Activated T-helper 17 cell treated with anti-CD3 and anti-CD28 coated beads, Interleukin-2, amount 50 U/mL, for 72 hours (primary cell): ENCODE results near the gene LCLAT1. TPM values are rescaled to one million over a fixed set of nuclear protein-coding genes. Genes with fewer than 3 reads are reported as not detected.
A peak's percentile ranks its signal among the peaks of the same experiment; 100 is the strongest.
"Not testable (repeated sequence)": the region's sequence is repeated elsewhere in the genome, so short reads cannot be mapped to it uniquely, and the experiment has no call there.

Source experiments
- ATAC-seq: fragments of 150-1000 bp; cut with Tn5 transposase; replicated peaks from 2 replicates; pipeline ENCODE4 v1.10.0; 2021; ENCODE audit warnings: mild to moderate bottlenecking, moderate library complexity
- H3K27ac Mint-ChIP-seq: one replicate; pipeline ENCODE4 v1.8.0; 2022; ENCODE audit warnings: mixed read lengths
- H3K27me3 Mint-ChIP-seq: one replicate; pipeline ENCODE4 v1.8.0; 2022; ENCODE audit warnings: mixed read lengths
- H3K36me3 Mint-ChIP-seq: one replicate; pipeline ENCODE4 v1.8.0; 2022; ENCODE audit warnings: low read depth, mild to moderate bottlenecking, mixed read lengths
- H3K4me1 Mint-ChIP-seq: one replicate; pipeline ENCODE4 v1.8.0; 2022; ENCODE audit warnings: mixed read lengths
- H3K4me3 Mint-ChIP-seq: one replicate; pipeline ENCODE4 v1.8.0; 2022; ENCODE audit warnings: mild to moderate bottlenecking, mixed read lengths
- H3K9me3 Mint-ChIP-seq: one replicate; pipeline ENCODE4 v1.8.0; 2022; ENCODE audit warnings: mixed read lengths
- total RNA-seq, 2 donors: library from RNA; stranded (reverse); gene quantifications; one replicate each; pipeline ENCODE4 v1.2.3, GENCODE V29; 2022

Gene LCLAT1
- total RNA-seq, 2 donors from 2014 or later: 14.5 to 18.0 TPM

DNA sequence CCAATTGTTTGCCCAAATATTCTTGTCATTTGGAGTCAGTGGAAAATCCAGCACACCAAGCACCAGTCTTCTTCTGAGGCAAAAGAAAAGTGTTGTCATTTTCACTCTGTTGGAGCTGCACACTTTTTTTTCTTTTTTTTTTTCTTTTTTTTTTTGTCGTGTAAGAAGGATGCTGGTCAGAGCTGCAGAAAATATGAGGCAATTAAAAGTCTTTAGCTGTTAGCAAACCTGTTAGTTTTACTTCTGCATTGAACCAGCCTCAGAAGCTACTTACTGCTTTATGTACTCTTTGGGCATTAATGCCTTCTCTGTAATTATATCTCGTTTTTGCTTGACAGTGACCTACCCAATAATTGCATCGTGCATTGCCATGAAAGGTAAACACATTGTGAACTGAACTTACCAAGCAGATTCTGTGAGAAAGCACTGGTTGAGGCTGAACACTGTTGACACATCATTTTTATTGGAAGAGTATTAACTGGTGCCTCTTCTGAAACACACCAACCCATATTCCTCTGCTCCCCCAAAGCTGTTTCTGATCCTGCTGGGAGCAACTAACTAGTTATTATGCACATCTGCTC lies 194.8 kb downstream of the LCLAT1 start:
- no peak overlapping the region for H3K4me3 Mint-ChIP-seq
- H3K27me3 Mint-ChIP-seq: no peaks in the 10 kb centered on the region
- peaks cover 28% of the 10 kb centered on the region for H3K36me3 Mint-ChIP-seq
- peaks cover 3% of the 10 kb centered on the region for H3K4me1 Mint-ChIP-seq
- ATAC-seq: no peak
- no peak overlapping the region for H3K27ac Mint-ChIP-seq
- no peaks in the 10 kb centered on the region for H3K9me3 Mint-ChIP-seq

- not testable (repeated sequence) for ATAC-seq, H3K4me1 Mint-ChIP-seq, H3K27me3 Mint-ChIP-seq
Observed at GRCh38 chr2:30643013-30643412, 196.0 kb downstream of the LCLAT1 start.

GRCh38 chr2:30643674-30644073 lies 196.6 kb downstream of the LCLAT1 start:
- Mint-ChIP-seq H3K27ac (no peak overlapping the region), H3K36me3 (peaks cover 28% of the 10 kb centered on the region), H3K27me3 (no peaks in the 10 kb centered on the region), H3K4me3 (no peak overlapping the region), H3K4me1 (peaks cover 3% of the 10 kb centered on the region), H3K9me3 (no peaks in the 10 kb centered on the region)
- no peak for ATAC-seq

More at GRCh38 chr2:30643013-30643412, 196.0 kb downstream of the LCLAT1 start:
- H3K27ac Mint-ChIP-seq, H3K4me3 Mint-ChIP-seq, H3K9me3 Mint-ChIP-seq: not testable (repeated sequence)
- peaks cover 28% of the 10 kb centered on the region for H3K36me3 Mint-ChIP-seq

DNA sequence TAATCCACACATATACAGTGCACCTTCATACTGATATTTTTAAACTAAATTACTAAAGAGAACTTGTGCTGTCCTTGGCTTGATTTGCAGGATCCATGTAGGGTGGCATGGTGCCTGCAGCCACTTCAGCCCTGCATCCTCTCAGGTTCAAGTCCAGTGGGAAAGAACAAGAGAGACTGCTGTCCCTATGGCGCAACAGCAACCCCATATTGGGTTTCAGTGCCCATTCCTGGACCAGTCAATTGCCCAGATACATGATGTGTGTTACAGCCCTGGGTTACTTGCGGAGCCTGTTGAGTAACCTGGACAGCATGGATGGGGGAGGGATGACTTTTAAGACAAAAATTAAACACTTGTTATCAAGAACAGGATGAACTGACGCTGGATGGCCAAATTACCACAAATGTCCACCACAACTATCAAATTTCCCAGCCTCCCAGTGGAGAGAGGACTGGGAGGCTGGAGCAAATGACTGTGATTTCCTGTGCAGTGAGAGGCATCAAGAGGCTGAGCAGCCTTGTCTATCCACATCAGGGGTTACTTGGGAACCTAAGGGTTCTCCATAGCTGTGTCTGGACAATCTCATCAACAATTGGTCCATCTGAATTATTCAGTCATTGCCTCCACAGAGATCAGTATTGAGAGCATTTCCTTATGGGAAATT lies 198.2 kb downstream of the LCLAT1 start:
- Mint-ChIP-seq H3K4me3 (no peak overlapping the region), H3K27ac (no peak overlapping the region), H3K36me3 (peaks cover 22% of the 10 kb centered on the region), H3K4me1 (peaks cover 3% of the 10 kb centered on the region), H3K9me3 (no peaks in the 10 kb centered on the region), H3K27me3 (no peaks in the 10 kb centered on the region)
- ATAC-seq: no peak

DNA sequence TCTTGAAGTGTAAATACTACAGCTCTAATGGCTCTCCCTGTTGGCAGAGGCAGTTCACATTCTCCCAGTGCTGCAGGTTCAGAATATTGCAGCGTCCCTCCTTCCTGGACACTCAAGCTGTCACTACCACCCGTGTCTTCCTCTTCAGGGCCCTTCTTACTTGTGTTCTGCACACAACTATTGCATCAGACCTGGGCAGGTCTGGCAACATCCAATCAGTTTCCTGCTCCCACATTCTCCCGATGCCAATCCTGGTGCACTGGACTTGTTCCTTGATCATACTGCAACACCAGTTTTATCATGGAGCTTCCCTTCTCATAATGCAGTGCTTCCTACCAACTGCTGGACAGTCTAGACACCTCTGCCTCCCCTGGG lies 198.7 kb downstream of the LCLAT1 start:
- Mint-ChIP-seq H3K27me3 (no peaks in the 10 kb centered on the region), H3K4me1 (peaks cover 3% of the 10 kb centered on the region), H3K36me3 (peaks cover 17% of the 10 kb centered on the region), H3K4me3 (no peak overlapping the region), H3K9me3 (no peaks in the 10 kb centered on the region), H3K27ac (no peak overlapping the region)
- ATAC-seq: no peak

- Mint-ChIP-seq H3K27me3 (no peaks in the 10 kb centered on the region), H3K36me3 (no peaks in the 10 kb centered on the region), H3K9me3 (no peaks in the 10 kb centered on the region), H3K4me1 (peaks cover 3% of the 10 kb centered on the region), H3K4me3 (no peak overlapping the region), H3K27ac (no peak overlapping the region)
- no peak for ATAC-seq
Observed at GRCh38 chr2:30647752-30648457, 200.9 kb downstream of the LCLAT1 start.

DNA sequence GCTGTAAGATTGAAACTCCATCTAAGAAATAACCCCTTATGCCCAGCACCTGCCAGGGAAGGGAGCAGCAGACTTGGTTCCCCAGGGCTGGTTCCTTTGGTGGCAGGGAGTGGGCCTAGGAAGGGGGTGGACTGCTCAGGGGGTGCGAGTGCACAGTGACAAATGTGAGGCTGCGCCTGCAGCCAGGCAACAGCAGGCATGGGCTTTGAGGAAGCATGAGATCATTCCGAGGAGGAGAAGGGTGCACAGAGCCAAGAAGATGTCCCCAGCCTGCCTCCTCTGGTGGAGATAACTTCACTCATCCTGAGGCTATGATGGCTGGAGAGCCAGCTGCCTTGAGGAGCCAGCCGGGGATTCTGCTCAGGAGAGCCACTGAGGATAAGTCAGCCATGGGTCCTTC lies 202.2 kb downstream of the LCLAT1 start:
- H3K27me3 Mint-ChIP-seq: no peaks in the 10 kb centered on the region
- H3K36me3 Mint-ChIP-seq: no peaks in the 10 kb centered on the region
- H3K4me1 Mint-ChIP-seq: peaks cover 3% of the 10 kb centered on the region
- no peak overlapping the region for H3K27ac Mint-ChIP-seq
- no peaks in the 10 kb centered on the region for H3K9me3 Mint-ChIP-seq
- ATAC-seq: no peak
- no peak overlapping the region for H3K4me3 Mint-ChIP-seq

DNA sequence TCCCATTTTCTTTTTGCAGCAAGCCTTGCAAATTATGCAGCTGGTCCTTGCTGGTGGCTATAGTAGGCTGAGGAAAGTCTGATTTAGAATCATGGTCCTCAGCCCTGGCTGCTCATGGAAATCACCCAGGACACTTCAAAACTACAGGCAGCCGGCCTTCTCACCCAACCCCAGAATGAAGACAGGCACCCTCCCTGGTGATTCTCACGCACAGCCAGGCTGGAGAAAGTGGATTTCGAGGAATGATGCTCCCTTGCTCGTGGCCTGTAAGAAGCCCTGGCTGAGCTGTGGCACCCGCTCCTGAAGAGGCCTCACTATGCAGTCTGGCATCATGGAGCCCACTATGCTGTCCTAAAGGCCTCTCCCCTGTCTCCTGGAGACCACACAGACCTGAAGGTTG lies 202.8 kb downstream of the LCLAT1 start:
- Mint-ChIP-seq H3K9me3 (no peaks in the 10 kb centered on the region), H3K27ac (no peak overlapping the region), H3K4me1 (peaks cover 3% of the 10 kb centered on the region), H3K27me3 (no peaks in the 10 kb centered on the region), H3K4me3 (no peak overlapping the region), H3K36me3 (no peaks in the 10 kb centered on the region)
- no peak for ATAC-seq

DNA sequence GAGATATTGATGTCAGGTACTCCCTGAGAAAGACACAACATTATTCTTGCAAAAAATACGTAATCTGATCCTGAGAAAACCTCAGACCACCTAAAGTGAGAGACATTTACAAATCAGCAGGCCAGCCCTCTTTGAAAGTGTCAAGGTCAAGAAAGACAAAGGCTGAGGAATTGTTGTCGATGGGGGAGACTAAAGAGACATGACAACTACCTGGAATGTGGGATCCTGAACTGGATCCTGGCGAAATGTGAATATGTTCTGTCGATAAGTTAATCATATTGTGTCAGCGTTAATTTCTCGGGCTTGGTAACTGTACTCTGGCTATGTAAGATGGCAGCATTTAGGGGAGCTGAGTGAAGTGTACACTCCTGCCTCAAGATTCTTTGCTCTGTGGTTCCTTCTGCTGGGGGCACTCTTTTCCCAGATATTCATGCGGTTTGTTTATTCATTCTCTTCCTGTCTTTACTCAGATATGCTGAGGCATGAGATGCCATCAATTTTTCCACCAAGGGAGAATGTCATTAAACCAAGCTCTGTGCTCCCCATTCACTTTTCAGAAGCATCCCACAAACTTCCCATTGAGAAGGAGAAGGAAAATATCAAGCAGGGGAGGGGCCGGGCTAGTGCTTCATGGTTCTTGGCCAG lies 205.3 kb downstream of the LCLAT1 start:
- no peaks in the 10 kb centered on the region for H3K36me3 Mint-ChIP-seq
- H3K9me3 Mint-ChIP-seq: no peaks in the 10 kb centered on the region
- no peak for ATAC-seq
- H3K4me1 Mint-ChIP-seq: no peaks in the 10 kb centered on the region
- H3K27ac Mint-ChIP-seq: no peak overlapping the region
- H3K4me3 Mint-ChIP-seq: no peak overlapping the region
- no peaks in the 10 kb centered on the region for H3K27me3 Mint-ChIP-seq

- peak; percentile 70 for ATAC-seq
- no peak overlapping the region for H3K27ac Mint-ChIP-seq
- H3K36me3 Mint-ChIP-seq: no peaks in the 10 kb centered on the region
- H3K27me3 Mint-ChIP-seq: no peaks in the 10 kb centered on the region
- no peaks in the 10 kb centered on the region for H3K4me1 Mint-ChIP-seq
- no peaks in the 10 kb centered on the region for H3K9me3 Mint-ChIP-seq
- H3K4me3 Mint-ChIP-seq: no peak overlapping the region
Observed at GRCh38 chr2:30653847-30654246, 206.8 kb downstream of the LCLAT1 start.

DNA sequence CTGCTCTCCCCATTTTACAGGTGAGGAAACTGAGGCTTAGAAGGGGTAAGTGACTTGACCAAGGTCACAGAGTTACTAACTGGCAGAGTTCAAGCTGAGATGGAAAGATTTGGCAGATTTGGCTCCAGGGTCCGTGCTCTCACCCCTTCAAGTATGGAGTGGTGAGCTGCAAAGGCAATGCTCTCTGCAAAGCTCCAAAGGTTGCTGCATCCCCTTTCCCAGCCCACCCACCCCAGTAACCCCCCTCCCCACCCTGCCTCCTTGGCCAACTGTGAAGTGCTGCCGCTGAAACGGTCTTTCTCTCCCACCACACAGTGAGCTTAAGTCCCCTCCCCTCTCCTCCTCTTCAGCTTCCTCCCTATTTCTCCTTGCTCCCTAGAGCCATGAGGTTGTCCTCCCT lies 207.4 kb downstream of the LCLAT1 start:
- Mint-ChIP-seq H3K27ac (no peak overlapping the region), H3K36me3 (no peaks in the 10 kb centered on the region), H3K9me3 (no peaks in the 10 kb centered on the region), H3K27me3 (no peaks in the 10 kb centered on the region), H3K4me1 (no peaks in the 10 kb centered on the region), H3K4me3 (no peak overlapping the region)
- no peak for ATAC-seq

- Mint-ChIP-seq H3K36me3 (no peaks in the 10 kb centered on the region), H3K4me1 (no peaks in the 10 kb centered on the region), H3K27me3 (no peaks in the 10 kb centered on the region), H3K4me3 (no peak overlapping the region), H3K9me3 (no peaks in the 10 kb centered on the region), H3K27ac (no peak overlapping the region)
- no peak for ATAC-seq
Observed at GRCh38 chr2:30655211-30655610, 208.2 kb downstream of the LCLAT1 start.

DNA sequence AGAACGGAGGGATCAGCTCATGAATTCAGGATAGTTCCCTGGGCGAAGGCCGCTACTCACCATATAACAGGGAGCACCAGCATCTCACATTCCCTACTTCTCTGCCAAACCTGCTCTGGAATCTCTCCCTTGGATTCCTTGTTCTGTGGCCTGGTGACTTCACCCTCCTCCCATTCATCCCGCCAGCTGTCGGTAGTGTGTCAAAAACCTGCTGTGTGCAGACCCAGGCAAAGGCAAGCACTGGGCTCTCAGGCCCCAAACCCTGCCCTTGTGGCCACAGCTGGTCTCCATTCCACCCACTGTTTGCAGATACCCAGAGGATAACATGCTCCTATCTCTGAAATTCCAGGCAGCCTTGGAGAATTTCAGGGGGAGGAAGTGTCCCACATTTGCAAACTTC lies 208.6 kb downstream of the LCLAT1 start:
- H3K9me3 Mint-ChIP-seq: no peaks in the 10 kb centered on the region
- no peak overlapping the region for H3K27ac Mint-ChIP-seq
- no peaks in the 10 kb centered on the region for H3K36me3 Mint-ChIP-seq
- ATAC-seq: no peak
- no peaks in the 10 kb centered on the region for H3K27me3 Mint-ChIP-seq
- H3K4me3 Mint-ChIP-seq: no peak overlapping the region
- no peaks in the 10 kb centered on the region for H3K4me1 Mint-ChIP-seq

DNA sequence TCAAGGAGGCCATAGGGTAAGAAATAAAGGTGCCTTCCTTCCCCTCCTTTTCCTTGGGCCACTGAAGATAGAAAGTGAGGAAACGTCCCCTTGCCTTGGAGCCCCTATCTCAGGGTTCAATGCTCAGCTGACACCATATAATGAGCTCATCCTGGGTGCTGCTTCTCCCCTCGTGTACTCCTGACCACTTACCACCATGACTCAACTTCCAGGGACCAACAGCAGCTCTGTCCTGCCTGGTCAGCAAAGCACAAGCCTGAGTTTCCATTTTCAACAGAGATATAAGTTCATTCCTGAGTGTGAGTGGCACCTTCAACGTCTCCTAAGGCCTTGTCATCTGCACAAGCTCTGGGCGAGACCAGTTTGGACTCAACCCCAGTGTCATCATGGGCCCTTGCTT lies 209.0 kb downstream of the LCLAT1 start:
- no peaks in the 10 kb centered on the region for H3K9me3 Mint-ChIP-seq
- no peaks in the 10 kb centered on the region for H3K36me3 Mint-ChIP-seq
- ATAC-seq: peak; percentile 52
- no peaks in the 10 kb centered on the region for H3K4me1 Mint-ChIP-seq
- H3K4me3 Mint-ChIP-seq: no peak overlapping the region
- peak overlapping the region; percentile 60 for H3K27ac Mint-ChIP-seq
- H3K27me3 Mint-ChIP-seq: no peaks in the 10 kb centered on the region
